WI38 (cell line): ENCODE results near the gene EEF2.
A peak's percentile ranks its signal among the peaks of the same experiment; 100 is the strongest.
"Not testable (repeated sequence)": the region's sequence is repeated elsewhere in the genome, so short reads cannot be mapped to it uniquely, and the experiment has no call there.

Experiments used
- H3K4me3 ChIP-seq: 2 replicates; pipeline ENCODE4 v1.5.1; 2011; ENCODE audit warnings: low read depth, mild to moderate bottlenecking, control low read depth, low read length
- CTCF ChIP-seq: IDR thresholded peaks from 2 replicates; pipeline ENCODE4 v1.5.1; 2012; ENCODE audit warnings: low read depth, mild to moderate bottlenecking, control low read depth, low read length

Gene EEF2

GRCh38 chr19:4013886-4014540 is 28.8 kb upstream of the EEF2 start:
- TF ChIP-seq CTCF, result no peak
- H3K4me3 ChIP-seq, result no peak overlapping the region

- no peak for TF ChIP-seq CTCF
- H3K4me3 ChIP-seq, result no peak overlapping the region
Observed at GRCh38 chr19:4012975-4013634, 27.8 kb upstream of the EEF2 start.

- no peak for TF ChIP-seq CTCF
- no peak overlapping the region for H3K4me3 ChIP-seq
Observed at GRCh38 chr19:4012092-4012974, 27.1 kb upstream of the EEF2 start.

GRCh38 chr19:4011430-4011829 is 26.2 kb upstream of the EEF2 start:
- H3K4me3 ChIP-seq, result not testable (repeated sequence)

GRCh38 chr19:4010808-4011110 is 25.5 kb upstream of the EEF2 start:
- TF ChIP-seq CTCF, result no peak
- H3K4me3 ChIP-seq, result no peak overlapping the region

GRCh38 chr19:4009990-4010807 is 24.9 kb upstream of the EEF2 start:
- H3K4me3 ChIP-seq, result peak overlapping the region; percentile 30
- TF ChIP-seq CTCF, result no peak

GRCh38 chr19:4007836-4008539 is 22.7 kb upstream of the EEF2 start:
- no peak for TF ChIP-seq CTCF
- peak overlapping the region; percentile 93 for H3K4me3 ChIP-seq
